Measurements from ENCODE around the gene MON1B. TPM values are rescaled to one million over a fixed set of nuclear protein-coding genes. Genes with fewer than 3 reads are reported as not detected.
A peak's percentile ranks its signal among the peaks of the same experiment; 100 is the strongest.
"Not testable (repeated sequence)": the region's sequence is repeated elsewhere in the genome, so short reads cannot be mapped to it uniquely, and the experiment has no call there.

MON1B gene
- polyA plus RNA-seq, 3 donors = 26.4 to 35.7 (median 35.6) TPM

DNA sequence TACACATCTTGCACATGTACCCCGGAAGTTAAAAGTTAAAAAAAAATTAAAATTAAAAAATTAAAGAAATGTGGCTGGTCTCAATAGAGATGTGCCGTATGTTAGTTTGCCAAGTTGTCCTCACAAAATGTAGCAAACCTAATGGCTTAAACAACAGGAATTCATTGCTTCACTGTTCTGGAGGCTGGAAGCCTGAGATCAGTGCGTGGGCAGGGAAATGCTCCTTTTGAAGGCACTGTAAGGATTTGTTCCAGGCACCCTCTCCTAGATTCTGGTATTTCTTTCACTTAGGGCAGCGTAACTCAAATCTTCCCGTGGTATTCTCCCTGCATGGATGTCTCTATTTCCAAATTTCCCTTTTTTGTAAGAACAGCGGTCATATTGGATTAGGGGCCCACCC lies 32.7 kb upstream of the MON1B start:
- no peak overlapping the region for H3K4me2 ChIP-seq (replicated peaks; ENCODE audit: extremely low read depth, low read length, poor library complexity, severe bottlenecking)
- peaks cover 0 to 7% of the 10 kb centered on the region in 2 donors for H3K27me3 ChIP-seq (ENCODE audit: control insufficient read depth in 2 of 2, insufficient read depth in 2 of 2, low read length in 2 of 2)
- 86% methylated on average over 5 of the region's 6 CpGs for WGBS (ENCODE audit: insufficient coverage)
- H3K79me2 ChIP-seq (ENCODE audit: insufficient read depth, low read length) = no peaks in the 10 kb centered on the region
- intact Hi-C loops (cut with micrococcal nuclease) = no loop called here
- no peak for DNase-seq
- H2AFZ ChIP-seq (ENCODE audit: insufficient read depth, low read depth, low read length, poor library complexity, severe bottlenecking) = no peak overlapping the region
- Mint-ChIP-seq H3K36me3 (no peaks in the 10 kb centered on the region), H3K9me3 (peaks cover 0 to 2% (median 0%) of the 10 kb centered on the region in 7 donors), H3K4me1 (no peaks in the 10 kb centered on the region), H3K4me3 (no peak overlapping the region), H3K27ac (peak overlapping the region in 1 of 7 donors; percentile 42), H3K27me3 (ENCODE audit: low read depth in 3 of 3) (peaks cover 3 to 13% (median 6%) of the 10 kb centered on the region in 3 donors)
- no peaks in the 10 kb centered on the region for H3K4me1 ChIP-seq (ENCODE audit: control insufficient read depth in 1 of 2, insufficient read depth in 2 of 2, low read length in 2 of 2)
- H3K9ac ChIP-seq (ENCODE audit: insufficient read depth, low read length, poor library complexity, severe bottlenecking) = no peak overlapping the region
- no peaks in the 10 kb centered on the region for H3K9me3 ChIP-seq (replicated peaks in 1 of 2; ENCODE audit: control insufficient read depth in 1 of 2, insufficient read depth in 1 of 2, low read length in 2 of 2)
- no peaks in the 10 kb centered on the region for H4K20me1 ChIP-seq (ENCODE audit: insufficient read depth, low read length)
- TF ChIP-seq, protein P1, sequence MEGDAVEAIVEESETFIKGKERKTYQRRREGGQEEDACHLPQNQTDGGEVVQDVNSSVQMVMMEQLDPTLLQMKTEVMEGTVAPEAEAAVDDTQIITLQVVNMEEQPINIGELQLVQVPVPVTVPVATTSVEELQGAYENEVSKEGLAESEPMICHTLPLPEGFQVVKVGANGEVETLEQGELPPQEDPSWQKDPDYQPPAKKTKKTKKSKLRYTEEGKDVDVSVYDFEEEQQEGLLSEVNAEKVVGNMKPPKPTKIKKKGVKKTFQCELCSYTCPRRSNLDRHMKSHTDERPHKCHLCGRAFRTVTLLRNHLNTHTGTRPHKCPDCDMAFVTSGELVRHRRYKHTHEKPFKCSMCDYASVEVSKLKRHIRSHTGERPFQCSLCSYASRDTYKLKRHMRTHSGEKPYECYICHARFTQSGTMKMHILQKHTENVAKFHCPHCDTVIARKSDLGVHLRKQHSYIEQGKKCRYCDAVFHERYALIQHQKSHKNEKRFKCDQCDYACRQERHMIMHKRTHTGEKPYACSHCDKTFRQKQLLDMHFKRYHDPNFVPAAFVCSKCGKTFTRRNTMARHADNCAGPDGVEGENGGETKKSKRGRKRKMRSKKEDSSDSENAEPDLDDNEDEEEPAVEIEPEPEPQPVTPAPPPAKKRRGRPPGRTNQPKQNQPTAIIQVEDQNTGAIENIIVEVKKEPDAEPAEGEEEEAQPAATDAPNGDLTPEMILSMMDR (IDR thresholded peaks at IDR 0.05) = no peak
- no peak overlapping the region for H3K4me3 ChIP-seq (replicated peaks in 1 of 3; ENCODE audit: low read depth in 2 of 3, low read length in 3 of 3)
- H3K27ac ChIP-seq (ENCODE audit: low read depth in 1 of 2, low read length in 2 of 2) = no peak overlapping the region
- no peaks in the 10 kb centered on the region for H3K36me3 ChIP-seq (replicated peaks in 1 of 2; ENCODE audit: control insufficient read depth in 1 of 2, insufficient read depth in 2 of 2, low read length in 2 of 2)

DNA sequence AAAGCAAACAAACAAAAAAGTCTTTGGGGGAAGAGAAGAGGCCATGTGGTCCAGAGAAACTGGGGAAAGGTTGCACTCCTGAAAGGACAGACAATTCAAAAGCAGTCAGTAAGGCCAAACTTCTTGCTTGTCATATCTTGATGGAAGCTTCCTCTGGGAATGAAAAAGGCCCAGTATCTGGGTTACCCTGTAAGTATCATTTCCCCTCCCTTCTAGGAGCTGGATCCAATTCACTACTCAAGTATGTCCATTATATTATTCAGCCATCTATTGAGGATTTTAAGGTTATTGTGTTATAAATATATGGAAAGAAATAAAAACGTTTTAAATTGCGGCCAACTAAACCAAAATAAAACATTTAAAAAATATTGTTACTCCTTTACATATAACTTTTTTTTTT lies 26.0 kb upstream of the MON1B start:
- Histone ChIP-seq H3K4me3 (replicated peaks in 1 of 3; ENCODE audit: low read depth in 2 of 3, low read length in 3 of 3) (no peak overlapping the region), H3K27ac (ENCODE audit: low read depth in 1 of 2, low read length in 2 of 2) (no peak overlapping the region), H3K79me2 (ENCODE audit: insufficient read depth, low read length) (no peaks in the 10 kb centered on the region), H4K20me1 (ENCODE audit: insufficient read depth, low read length) (no peaks in the 10 kb centered on the region), H3K4me2 (replicated peaks; ENCODE audit: extremely low read depth, low read length, poor library complexity, severe bottlenecking) (no peak overlapping the region), H3K9ac (ENCODE audit: insufficient read depth, low read length, poor library complexity, severe bottlenecking) (no peak overlapping the region), H3K27me3 (ENCODE audit: control insufficient read depth in 2 of 2, insufficient read depth in 2 of 2, low read length in 2 of 2) (peaks cover 0 to 7% of the 10 kb centered on the region in 2 donors), H2AFZ (ENCODE audit: insufficient read depth, low read depth, low read length, poor library complexity, severe bottlenecking) (no peak overlapping the region), H3K36me3 (replicated peaks in 1 of 2; ENCODE audit: control insufficient read depth in 1 of 2, insufficient read depth in 2 of 2, low read length in 2 of 2) (no peaks in the 10 kb centered on the region), H3K9me3 (replicated peaks in 1 of 2; ENCODE audit: control insufficient read depth in 1 of 2, insufficient read depth in 1 of 2, low read length in 2 of 2) (no peaks in the 10 kb centered on the region), H3K4me1 (ENCODE audit: control insufficient read depth in 1 of 2, insufficient read depth in 2 of 2, low read length in 2 of 2) (no peaks in the 10 kb centered on the region)
- TF ChIP-seq, protein P1 (IDR thresholded peaks at IDR 0.05) = no peak
- WGBS (ENCODE audit: insufficient coverage) = no CpG with 5 or more reads among the region's 2 CpGs
- Mint-ChIP-seq H3K9me3 (no peaks in the 10 kb centered on the region), H3K27me3 (ENCODE audit: low read depth in 3 of 3) (peaks cover 5 to 22% (median 14%) of the 10 kb centered on the region in 3 donors), H3K4me1 (no peaks in the 10 kb centered on the region), H3K36me3 (no peaks in the 10 kb centered on the region), H3K27ac (no peak overlapping the region), H3K4me3 (no peak overlapping the region)
- no peak for DNase-seq
- intact Hi-C loops (cut with micrococcal nuclease) = no loop called here

DNA sequence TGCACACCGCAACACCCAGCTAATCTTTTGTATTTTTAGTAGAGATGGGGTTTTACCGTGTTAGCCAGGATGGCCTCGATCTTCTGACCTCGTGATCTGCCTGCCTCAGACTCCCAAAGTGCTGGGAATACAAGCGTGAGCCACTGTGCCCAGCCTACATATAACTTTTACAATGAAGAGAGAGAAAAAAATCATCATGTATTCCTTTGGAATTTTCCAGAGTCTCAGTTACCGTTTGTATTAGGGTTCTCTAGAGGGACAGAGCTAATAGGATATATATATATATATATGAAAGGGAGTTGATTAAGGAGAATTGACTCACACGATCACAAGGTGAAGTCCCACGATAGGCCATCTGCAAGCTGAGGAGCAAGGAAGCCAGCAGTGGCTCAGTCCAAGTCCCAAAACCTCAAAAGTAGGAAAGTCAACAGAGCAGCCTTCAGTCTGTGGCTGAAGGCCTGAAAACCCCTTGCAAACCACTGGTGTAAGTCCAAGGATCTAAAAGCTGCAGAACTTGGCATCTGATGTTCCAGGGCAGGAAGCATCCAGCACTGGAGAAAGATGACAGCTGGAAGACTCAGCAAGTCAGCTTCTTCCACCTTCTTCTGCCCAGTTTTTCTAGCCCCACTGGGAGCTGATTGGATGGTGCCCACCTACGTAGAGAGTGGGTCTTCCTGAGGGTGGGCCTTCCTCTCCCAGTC lies 25.3 kb upstream of the MON1B start:
- H3K4me1 ChIP-seq (ENCODE audit: control insufficient read depth in 1 of 2, insufficient read depth in 2 of 2, low read length in 2 of 2); H2AFZ ChIP-seq (ENCODE audit: insufficient read depth, low read depth, low read length, poor library complexity, severe bottlenecking); H3K36me3 Mint-ChIP-seq; H3K4me1 Mint-ChIP-seq; DNase-seq; H3K9ac ChIP-seq (ENCODE audit: insufficient read depth, low read length, poor library complexity, severe bottlenecking); H4K20me1 ChIP-seq (ENCODE audit: insufficient read depth, low read length); H3K9me3 Mint-ChIP-seq; H3K27ac ChIP-seq (ENCODE audit: low read depth in 1 of 2, low read length in 2 of 2); H3K9me3 ChIP-seq (replicated peaks in 1 of 2; ENCODE audit: control insufficient read depth in 1 of 2, insufficient read depth in 1 of 2, low read length in 2 of 2); H3K4me2 ChIP-seq (replicated peaks; ENCODE audit: extremely low read depth, low read length, poor library complexity, severe bottlenecking); H3K79me2 ChIP-seq (ENCODE audit: insufficient read depth, low read length); H3K4me3 Mint-ChIP-seq; H3K4me3 ChIP-seq (replicated peaks in 1 of 3; ENCODE audit: low read depth in 2 of 3, low read length in 3 of 3); H3K36me3 ChIP-seq (replicated peaks in 1 of 2; ENCODE audit: control insufficient read depth in 1 of 2, insufficient read depth in 2 of 2, low read length in 2 of 2); H3K27ac Mint-ChIP-seq; intact Hi-C loops (cut with micrococcal nuclease); H3K27me3 ChIP-seq (ENCODE audit: control insufficient read depth in 2 of 2, insufficient read depth in 2 of 2, low read length in 2 of 2): not testable (repeated sequence)
- WGBS (ENCODE audit: insufficient coverage) = 60% methylated on average over 1 of the region's 9 CpGs
- peaks cover 10 to 24% (median 15%) of the 10 kb centered on the region in 3 donors for H3K27me3 Mint-ChIP-seq (ENCODE audit: low read depth in 3 of 3)
